IMR-90 (cell line): Measurements from ENCODE around the gene CDK6. TPM values are rescaled to one million over a fixed set of nuclear protein-coding genes. Genes with fewer than 3 reads are reported as not detected.

Experiments used
- ATAC-seq: fragments of 200-7000 bp; cut with Tn5 transposase; 2 replicates; pipeline ENCODE4 v1.9.1; 2020; ENCODE audit warnings: low read depth, mild to moderate bottlenecking, moderate library complexity
- BruUV-seq: library from RNA; stranded (reverse); fragments of 400-500 nt; replicated peaks from 2 replicates; lab custom pipeline; 2021; lab: Mats Ljungman, UMichigan
- CTCF ChIA-PET: fragments of 300-600 bp; formaldehyde crosslinking; extraction: SDS; loops from one replicate; lab custom pipeline; 2021; ENCODE audit warnings: antibody characterized with exemption; lab: Yijun Ruan, JAX
- POLR2A ChIA-PET: fragments of 300-600 bp; sonication (Branson Sonifier 250); formaldehyde crosslinking; loops from one replicate; lab custom pipeline; 2022; ENCODE audit warnings: antibody characterized with exemption; ENCODE audit not compliant: unreplicated experiment; lab: Charles Lee
- DNase-seq: peaks from one replicate; pipeline ENCODE4 v3.0.0; 2013
- H2AFZ ChIP-seq: replicated peaks from 2 replicates; pipeline ENCODE3; 2013; ENCODE audit warnings: low read length, mild to moderate bottlenecking; ENCODE audit not compliant: poor library complexity
- H2AK5ac ChIP-seq: 2 replicates; pipeline ENCODE4 v1.6.1; 2013; ENCODE audit warnings: low read depth, low read length, inconsistent platforms
- H2AK9ac ChIP-seq: replicated peaks from 2 replicates; pipeline ENCODE3; 2013; ENCODE audit warnings: mild to moderate bottlenecking, low read depth, low read length, moderate library complexity; ENCODE audit not compliant: poor library complexity
- H2BK120ac ChIP-seq: 2 replicates; pipeline ENCODE4 v1.6.1; 2013; ENCODE audit warnings: low read depth, low read length, inconsistent platforms
- H2BK15ac ChIP-seq: 3 replicates; pipeline ENCODE4 v1.6.1; 2013; ENCODE audit warnings: low read depth, low read length, inconsistent platforms
- H2BK20ac ChIP-seq: 2 replicates; pipeline ENCODE4 v1.6.1; 2013; ENCODE audit warnings: low read depth, mild to moderate bottlenecking, inconsistent platforms, low read length, moderate library complexity
- H2BK5ac ChIP-seq: 2 replicates; pipeline ENCODE4 v1.6.1; 2013; ENCODE audit warnings: mild to moderate bottlenecking, low read depth, low read length, inconsistent platforms; ENCODE audit not compliant: poor library complexity, severe bottlenecking
- H3K14ac ChIP-seq: replicated peaks from 2 replicates; pipeline ENCODE4 v1.6.1; 2013; ENCODE audit warnings: low read depth, low read length, inconsistent platforms
- H3K18ac ChIP-seq: 2 replicates; pipeline ENCODE4 v1.6.1; 2013; ENCODE audit warnings: low read depth, low read length, control low read depth
- H3K23ac ChIP-seq: 2 replicates; pipeline ENCODE4 v1.6.1; 2013; ENCODE audit warnings: low read depth, low read length, inconsistent platforms
- H3K27ac ChIP-seq: 2 replicates; pipeline ENCODE4 v1.5.1; 2013; ENCODE audit warnings: mild to moderate bottlenecking, control low read depth, low read length; ENCODE audit not compliant: insufficient read depth
- H3K27me3 ChIP-seq: 2 replicates; pipeline ENCODE4 v1.6.1; 2013; ENCODE audit warnings: low read length; ENCODE audit not compliant: control insufficient read depth, insufficient read depth
- H3K36me3 ChIP-seq: 2 replicates; pipeline ENCODE4 v1.6.1; 2013; ENCODE audit warnings: low read length, mixed read lengths; ENCODE audit not compliant: control insufficient read depth, insufficient read depth
- H3K4ac ChIP-seq: 2 replicates; pipeline ENCODE4 v1.6.1; 2013; ENCODE audit warnings: low read depth, low read length, inconsistent platforms
- H3K4me1 ChIP-seq: 2 replicates; pipeline ENCODE4 v1.6.1; 2013; ENCODE audit warnings: low read length, mixed read lengths; ENCODE audit not compliant: control insufficient read depth, insufficient read depth
- H3K4me2 ChIP-seq: 2 replicates; pipeline ENCODE4 v1.6.1; 2013; ENCODE audit warnings: low read depth, mild to moderate bottlenecking, control low read depth, low read length, moderate library complexity
- H3K4me3 ChIP-seq: 2 replicates; pipeline ENCODE4 v1.5.1; 2013; ENCODE audit warnings: low read depth, mild to moderate bottlenecking, control low read depth, low read length, moderate library complexity; ENCODE audit not compliant: insufficient read depth
- H3K56ac ChIP-seq: 2 replicates; pipeline ENCODE4 v1.6.1; 2013; ENCODE audit warnings: low read length, inconsistent platforms; ENCODE audit not compliant: insufficient read depth; ENCODE audit errors: extremely low read depth
- H3K79me1 ChIP-seq, 2 experiments: 2 replicates each; pipeline ENCODE4 v1.6.1; 2013; ENCODE audit warnings: low read length in 2 of 2, inconsistent platforms in 1 of 2, low read depth in 1 of 2
- H3K9ac ChIP-seq: 2 replicates; pipeline ENCODE4 v1.6.1; 2013; ENCODE audit warnings: low read depth, low read length, control low read depth
- H3K9me1 ChIP-seq: 2 replicates; pipeline ENCODE4 v1.6.1; 2013; ENCODE audit warnings: low read length, inconsistent platforms; ENCODE audit not compliant: insufficient read depth
- H3K9me3 ChIP-seq: 2 replicates; pipeline ENCODE4 v1.6.1; 2013; ENCODE audit warnings: low read length; ENCODE audit not compliant: control insufficient read depth, insufficient read depth
- H4K20me1 ChIP-seq: 2 replicates; pipeline ENCODE4 v1.6.1; 2013; ENCODE audit warnings: low read length, inconsistent platforms; ENCODE audit not compliant: insufficient read depth
- H4K5ac ChIP-seq: 2 replicates; pipeline ENCODE4 v1.6.1; 2013; ENCODE audit warnings: mild to moderate bottlenecking, low read depth, low read length, control low read depth
- H4K8ac ChIP-seq, 2 experiments: 2 replicates each; pipeline ENCODE4 v1.6.1; 2013; ENCODE audit warnings: low read depth in 2 of 2, low read length in 2 of 2, control low read depth in 1 of 2, inconsistent platforms in 1 of 2
- H4K91ac ChIP-seq: 2 replicates; pipeline ENCODE4 v1.6.1; 2013; ENCODE audit warnings: low read depth, low read length, inconsistent platforms; ENCODE audit not compliant: insufficient read depth
- CHD1 ChIP-seq: IDR thresholded peaks from 2 replicates; pipeline ENCODE4 v1.6.1; 2012; ENCODE audit warnings: low read depth, low read length, improper control_type of control experiment
- WGBS, 2 experiments: methylation state at CpG; one replicate each; pipeline versions ENCODE4 v1.1.5 to v1.1.7; 2013; ENCODE audit warnings: missing lambda C conversion rate in 2 of 2; ENCODE audit not compliant: insufficient read length in 1 of 2; ENCODE audit errors: extremely low coverage in 2 of 2; 5-methylcytosine and 5-hydroxymethylcytosine counted together
- dilution Hi-C: fragments of 300-500 bp; cut with HindIII; formaldehyde crosslinking; loops from one replicate; pipeline ENCODE4 v1.14.3; 2018; ENCODE audit warnings: low sequenced_read_pairs; ENCODE audit not compliant: unreplicated experiment
- in situ Hi-C: fragments of 300-500 bp; cut with MboI; formaldehyde crosslinking; loops from 3 replicates; pipeline ENCODE4 v1.14.3; 2019; ENCODE audit warnings: low sequenced_read_pairs, inconsistent platforms, mixed read lengths
- intact Hi-C: fragments of 100-400 bp; cut with micrococcal nuclease; formaldehyde crosslinking; loops from 2 replicates; pipeline ENCODE4 v1.10.0; 2022
- polyA plus RNA-seq, 3 experiments: library from polyadenylated mRNA; depleted of rRNA; stranded (reverse); fragments of >200 nt; gene quantifications; 2 replicates each; pipeline ENCODE4 v1.2.3, GENCODE V29; 2012; ENCODE audit warnings: low replicate concordance in 1 of 3
- total RNA-seq: library from RNA; depleted of rRNA; stranded (reverse); fragments of >200 nt; gene quantifications from 2 replicates; pipeline ENCODE4 v1.2.3, GENCODE V29; 2012

CDK6 gene
- total and polyA plus RNA-seq, 2 of the 4 experiments (the other 2 are of a cell fraction): 21.5 to 195 TPM

- Histone ChIP-seq H3K9me3 (no peaks in the 10 kb centered on the region), H4K8ac (peak overlapping the region; percentile 70 to 82), H3K9ac (peak overlapping the region; percentile 98), H3K4ac (peak overlapping the region; percentile 66), H2AFZ (peak overlapping the region; percentile 81), H3K27ac (peak overlapping the region; percentile 98), H3K79me1 (peaks cover 0 to 24% of the 10 kb centered on the region in 2 experiments; a peak in 2 of 4 replicates), H2BK120ac (peak overlapping the region; percentile 64), H3K36me3 (peaks cover 7% of the 10 kb centered on the region), H4K5ac (peak overlapping the region; percentile 45), H2BK5ac (peak overlapping the region; percentile 93), H2AK5ac (peak overlapping the region; percentile 77), H3K14ac (peak overlapping the region; percentile 83), H3K9me1 (0 out of 2 replicates have a peak, but pooled peaks cover 3% of the 10 kb centered on the region), H3K27me3 (no peaks in the 10 kb centered on the region), H3K18ac (peak overlapping the region; percentile 86), H3K23ac (peak overlapping the region; percentile 82; the same call in 1 of the 2 replicates), H3K4me2 (peak overlapping the region; percentile 81), H3K4me1 (peaks cover 6% of the 10 kb centered on the region; the same call in 1 of the 2 replicates), H3K4me3 (peak overlapping the region; percentile 98), H3K56ac (peak overlapping the region; percentile 86), H4K20me1 (peaks cover 31% of the 10 kb centered on the region), H2BK20ac (peak overlapping the region; percentile 15; the same call in 1 of the 2 replicates), H2BK15ac (peak overlapping the region; percentile 59; the same call in 1 of the 3 replicates), H4K91ac (peak overlapping the region; percentile 76), H2AK9ac (peak overlapping the region; percentile 87)
- in situ Hi-C loops (loop anchor here (5.0 kb wide), 2 partner anchors 137 to 218 kb away; no protein-coding TSS in a partner anchor), intact Hi-C loops (loop anchor here (1.0 to 5.0 kb wide), 6 partner anchors 67 to 393 kb away; partner anchors contain the start of gene HEPACAM2), dilution Hi-C loops (no loop called here)
- ChIA-PET CTCF (no interaction called here), POLR2A (no interaction called here)
- no peak for TF ChIP-seq CHD1
- DNase-seq (no peak), ATAC-seq (no peak)
- no TSS peak for BruUV-seq
- 0% methylated on average over 18 of the region's 53 CpGs; no CpG with 5 or more reads in 1 of the 2 experiments for WGBS, 2 experiments
Observed at GRCh38 chr7:92834507-92835260, 1.7 kb downstream of the CDK6 start.
